ENCODE data around the gene AQP2.

DNA sequence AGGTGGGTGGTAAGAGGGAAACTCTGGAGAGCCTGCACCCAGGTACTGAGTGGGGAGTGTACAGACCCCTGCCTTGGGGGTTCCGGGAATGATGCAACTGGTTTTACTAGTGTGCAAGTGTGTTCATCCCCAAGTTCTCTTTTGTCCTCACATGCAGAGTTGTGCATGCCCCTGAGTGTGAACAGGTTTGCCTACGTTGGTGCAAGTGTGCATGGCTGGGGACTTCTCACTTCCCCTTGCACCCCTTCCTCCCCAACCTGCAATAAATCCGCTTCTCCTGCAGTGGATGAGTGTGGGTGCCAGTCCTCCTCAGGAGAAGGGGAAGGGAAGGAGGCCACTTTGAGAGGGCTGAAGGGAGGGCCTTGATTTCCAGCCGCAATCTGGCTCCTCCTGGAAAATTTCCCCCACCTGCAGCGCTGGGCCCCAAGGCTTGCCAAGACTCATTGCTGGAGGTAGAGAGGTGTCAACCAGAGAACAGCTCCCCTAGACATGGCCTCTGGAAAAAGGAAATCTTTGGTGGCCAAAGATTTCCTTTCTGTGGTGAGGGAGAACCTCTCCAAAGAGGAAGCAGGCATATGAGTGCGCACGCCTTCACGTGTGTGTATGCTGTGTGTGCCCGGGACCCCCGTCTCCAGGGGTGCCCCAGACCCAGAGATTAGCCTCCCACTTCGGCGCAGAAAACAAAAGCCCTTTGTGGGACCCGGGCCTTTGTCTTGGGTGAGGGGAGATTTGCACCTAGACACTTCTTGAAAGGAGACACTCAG, 5.5 kb downstream of the AQP2 start:
- TF ChIP-seq RAD21 (IDR thresholded peaks at IDR 0.05; ENCODE audit: low read length), result no peak
- TF ChIP-seq MXI1 (IDR thresholded peaks at IDR 0.05; ENCODE audit: low read depth, low read length), result no peak
- TF ChIP-seq, protein P1, sequence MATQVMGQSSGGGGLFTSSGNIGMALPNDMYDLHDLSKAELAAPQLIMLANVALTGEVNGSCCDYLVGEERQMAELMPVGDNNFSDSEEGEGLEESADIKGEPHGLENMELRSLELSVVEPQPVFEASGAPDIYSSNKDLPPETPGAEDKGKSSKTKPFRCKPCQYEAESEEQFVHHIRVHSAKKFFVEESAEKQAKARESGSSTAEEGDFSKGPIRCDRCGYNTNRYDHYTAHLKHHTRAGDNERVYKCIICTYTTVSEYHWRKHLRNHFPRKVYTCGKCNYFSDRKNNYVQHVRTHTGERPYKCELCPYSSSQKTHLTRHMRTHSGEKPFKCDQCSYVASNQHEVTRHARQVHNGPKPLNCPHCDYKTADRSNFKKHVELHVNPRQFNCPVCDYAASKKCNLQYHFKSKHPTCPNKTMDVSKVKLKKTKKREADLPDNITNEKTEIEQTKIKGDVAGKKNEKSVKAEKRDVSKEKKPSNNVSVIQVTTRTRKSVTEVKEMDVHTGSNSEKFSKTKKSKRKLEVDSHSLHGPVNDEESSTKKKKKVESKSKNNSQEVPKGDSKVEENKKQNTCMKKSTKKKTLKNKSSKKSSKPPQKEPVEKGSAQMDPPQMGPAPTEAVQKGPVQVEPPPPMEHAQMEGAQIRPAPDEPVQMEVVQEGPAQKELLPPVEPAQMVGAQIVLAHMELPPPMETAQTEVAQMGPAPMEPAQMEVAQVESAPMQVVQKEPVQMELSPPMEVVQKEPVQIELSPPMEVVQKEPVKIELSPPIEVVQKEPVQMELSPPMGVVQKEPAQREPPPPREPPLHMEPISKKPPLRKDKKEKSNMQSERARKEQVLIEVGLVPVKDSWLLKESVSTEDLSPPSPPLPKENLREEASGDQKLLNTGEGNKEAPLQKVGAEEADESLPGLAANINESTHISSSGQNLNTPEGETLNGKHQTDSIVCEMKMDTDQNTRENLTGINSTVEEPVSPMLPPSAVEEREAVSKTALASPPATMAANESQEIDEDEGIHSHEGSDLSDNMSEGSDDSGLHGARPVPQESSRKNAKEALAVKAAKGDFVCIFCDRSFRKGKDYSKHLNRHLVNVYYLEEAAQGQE (IDR thresholded peaks at IDR 0.05; ENCODE audit: low read depth, low read length), result no peak
- TF ChIP-seq TAF1 (IDR thresholded peaks at IDR 0.05; ENCODE audit: borderline replicate concordance, low read depth, low read length), result no peak
- TF ChIP-seq, protein P2, sequence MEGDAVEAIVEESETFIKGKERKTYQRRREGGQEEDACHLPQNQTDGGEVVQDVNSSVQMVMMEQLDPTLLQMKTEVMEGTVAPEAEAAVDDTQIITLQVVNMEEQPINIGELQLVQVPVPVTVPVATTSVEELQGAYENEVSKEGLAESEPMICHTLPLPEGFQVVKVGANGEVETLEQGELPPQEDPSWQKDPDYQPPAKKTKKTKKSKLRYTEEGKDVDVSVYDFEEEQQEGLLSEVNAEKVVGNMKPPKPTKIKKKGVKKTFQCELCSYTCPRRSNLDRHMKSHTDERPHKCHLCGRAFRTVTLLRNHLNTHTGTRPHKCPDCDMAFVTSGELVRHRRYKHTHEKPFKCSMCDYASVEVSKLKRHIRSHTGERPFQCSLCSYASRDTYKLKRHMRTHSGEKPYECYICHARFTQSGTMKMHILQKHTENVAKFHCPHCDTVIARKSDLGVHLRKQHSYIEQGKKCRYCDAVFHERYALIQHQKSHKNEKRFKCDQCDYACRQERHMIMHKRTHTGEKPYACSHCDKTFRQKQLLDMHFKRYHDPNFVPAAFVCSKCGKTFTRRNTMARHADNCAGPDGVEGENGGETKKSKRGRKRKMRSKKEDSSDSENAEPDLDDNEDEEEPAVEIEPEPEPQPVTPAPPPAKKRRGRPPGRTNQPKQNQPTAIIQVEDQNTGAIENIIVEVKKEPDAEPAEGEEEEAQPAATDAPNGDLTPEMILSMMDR (IDR thresholded peaks at IDR 0.05), result no peak
- TF ChIP-seq RCOR1 (IDR thresholded peaks at IDR 0.05; ENCODE audit: low read length), result no peak
- no peak for TF ChIP-seq POLR2AphosphoS5 (IDR thresholded peaks at IDR 0.05; ENCODE audit: low read depth, low read length)
- no peak for TF ChIP-seq RXRA (IDR thresholded peaks at IDR 0.05; ENCODE audit: borderline replicate concordance, low read depth)
- no peak for TF ChIP-seq RFX5 (IDR thresholded peaks at IDR 0.05; ENCODE audit: low read length)

All from SK-N-SH (cell line).